GM12878 (cell line): ENCODE results near the gene ZBED5. TPM values are rescaled to one million over a fixed set of nuclear protein-coding genes. Genes with fewer than 3 reads are reported as not detected.

Source experiments
- ATAC-seq: fragments of 200-7000 bp; cut with Tn5 transposase; 3 replicates; pipeline ENCODE4 v1.9.1; 2020; ENCODE audit warnings: mild to moderate bottlenecking, moderate library complexity
- BruUV-seq: library from RNA; stranded (reverse); fragments of 400-500 nt; replicated peaks from 2 replicates; lab custom pipeline; 2021; lab: Mats Ljungman, UMichigan
- CTCF ChIA-PET: fragments of 300-600 bp; sonication (Branson Sonifier 250); formaldehyde crosslinking; extraction: SDS; loops from one replicate; lab custom pipeline; 2021; ENCODE audit warnings: inconsistent platforms; lab: Yijun Ruan, JAX
- POLR2A ChIA-PET: fragments of 350-600 bp; formaldehyde crosslinking; extraction: SDS; loops from one replicate; lab custom pipeline; 2021; ENCODE audit warnings: inconsistent platforms; lab: Charles Lee
- RAD21 ChIA-PET: fragments of 300-600 bp; sonication (Branson Sonifier 250); formaldehyde crosslinking; loops from one replicate; lab custom pipeline; 2023; ENCODE audit warnings: antibody characterized with exemption; ENCODE audit not compliant: unreplicated experiment; lab: Charles Lee
- SMC1A ChIA-PET: fragments of 300-600 bp; sonication (Branson Sonifier 250); formaldehyde crosslinking; loops from one replicate; lab custom pipeline; 2023; ENCODE audit not compliant: unreplicated experiment, uncharacterized antibody; lab: Charles Lee
- DNase-seq: peaks from one replicate; pipeline ENCODE4 v3.0.0-alpha.2; 2011; ENCODE audit warnings: low read depth, low spot score
- FAIRE-seq: peaks from 3 replicates; lab custom pipeline; 2011; peaks lifted over from hg19 to GRCh38; lab: Jason Lieb, UNC
- H2AFZ ChIP-seq: 2 replicates; pipeline ENCODE4 v1.6.0; 2011; ENCODE audit warnings: low read depth, low read length, control low read depth; ENCODE audit not compliant: control insufficient read depth
- H3K27ac ChIP-seq: 2 replicates; pipeline ENCODE4 v1.5.1; 2011; ENCODE audit warnings: control low read depth; ENCODE audit not compliant: control insufficient read depth, insufficient read depth
- H3K27me3 ChIP-seq, 2 experiments: replicated peaks in 1 of 2; 2 replicates each; pipeline versions ENCODE4 v1.6.0 to v1.6.1; 2011; ENCODE audit warnings: low read length in 1 of 2; ENCODE audit not compliant: control insufficient read depth in 2 of 2, insufficient read depth in 2 of 2
- H3K36me3 ChIP-seq, 2 experiments: 2 replicates each; pipeline ENCODE4 v1.5.1; 2011; ENCODE audit warnings: low read length in 1 of 2; ENCODE audit not compliant: control insufficient read depth in 2 of 2, insufficient read depth in 2 of 2
- H3K4me1 ChIP-seq: 2 replicates; pipeline ENCODE4 v1.6.1; 2011; ENCODE audit warnings: mild to moderate bottlenecking, low read length, moderate library complexity, mixed read lengths; ENCODE audit not compliant: control insufficient read depth, insufficient read depth
- H3K4me2 ChIP-seq: 2 replicates; pipeline ENCODE4 v1.6.0; 2011; ENCODE audit warnings: control low read depth; ENCODE audit not compliant: control insufficient read depth, insufficient read depth
- H3K4me3 ChIP-seq: fragments of 200-600 bp; sonication (generic); 2 replicates; pipeline ENCODE4 v1.5.1; 2016
- H3K79me2 ChIP-seq: 2 replicates; pipeline ENCODE4 v1.6.0; 2011; ENCODE audit warnings: low read length; ENCODE audit not compliant: control insufficient read depth, insufficient read depth
- H3K9ac ChIP-seq: 2 replicates; pipeline ENCODE4 v1.8.0; 2011; ENCODE audit warnings: low read length, control low read depth, mixed read lengths; ENCODE audit not compliant: control insufficient read depth, insufficient read depth
- H3K9me3 ChIP-seq: replicated peaks from 3 replicates; pipeline ENCODE4 v1.5.1; 2011; ENCODE audit warnings: mild to moderate bottlenecking, low read length; ENCODE audit not compliant: control insufficient read depth, insufficient read depth
- H4K20me1 ChIP-seq: 2 replicates; pipeline ENCODE4 v1.6.0; 2011; ENCODE audit not compliant: control insufficient read depth, insufficient read depth
- EGR1 ChIP-seq, 2 experiments: IDR thresholded peaks; 1 replicate in 1 of 2; 2 replicates in 1 of 2; pipeline ENCODE4 v1.6.1; 2011 to 2012; ENCODE audit warnings: low read depth in 2 of 2, low read length in 2 of 2, borderline replicate concordance in 1 of 2, mild to moderate bottlenecking in 1 of 2, moderate library complexity in 1 of 2
- PBX3 ChIP-seq: IDR thresholded peaks from 2 replicates; pipeline ENCODE4 v1.6.1; 2011; ENCODE audit warnings: mild to moderate bottlenecking, low read depth, low read length, moderate library complexity; ENCODE audit not compliant: insufficient replicate concordance
- POLR2AphosphoS5 ChIP-seq: IDR thresholded peaks from 2 replicates; pipeline ENCODE4 v1.6.1; 2011; ENCODE audit warnings: mild to moderate bottlenecking, low read length, inconsistent platforms
- SIX5 ChIP-seq: IDR thresholded peaks from 2 replicates; pipeline ENCODE4 v1.6.1; 2011; ENCODE audit warnings: mild to moderate bottlenecking, low read depth, low read length, moderate library complexity; ENCODE audit not compliant: severe bottlenecking
- WGBS: methylation state at CpG from one replicate; pipeline ENCODE4 v1.1.6; 2016; ENCODE audit warnings: low lambda C conversion rate; ENCODE audit not compliant: insufficient replicate concordance, insufficient coverage; ENCODE audit errors: missing lambda C conversion rate; 5-methylcytosine and 5-hydroxymethylcytosine counted together
- in situ Hi-C: fragments of 300-500 bp; cut with MboI; formaldehyde crosslinking; loops from 9 replicates; pipeline ENCODE4 v1.14.3; 2018; ENCODE audit warnings: mixed read lengths
- intact Hi-C: fragments of 100-400 bp; cut with micrococcal nuclease; formaldehyde crosslinking; loops from one replicate; pipeline ENCODE4 v1.14.2; 2022; ENCODE audit not compliant: unreplicated experiment
- polyA plus RNA-seq, 11 experiments: library from polyadenylated mRNA; depleted of rRNA in 4 of 11; unstranded in 6 of 11; stranded (reverse) in 5 of 11; fragments of >200 nt; fragmentation: Nextera tagmentation in 4 of 11; fragmentation: Illumina TruSeq in 1 of 11; extraction: Ambion mirVana in 4 of 11; extraction: Trizol in 1 of 11; gene quantifications; 1 replicate in 1 of 11; 2 replicates in 10 of 11; pipeline versions ENCODE4 v1.2.1 to v1.2.3, GENCODE V29; 2011 to 2016; ENCODE audit warnings: inconsistent platforms in 2 of 11, missing spikeins in 2 of 11, low read depth in 1 of 11
- total RNA-seq, 4 experiments: library from RNA; depleted of rRNA in 3 of 4; stranded (reverse); fragments of >200 nt in 3 of 4; fragmentation: Illumina TruSeq in 1 of 4; extraction: Trizol in 1 of 4; gene quantifications; 2 replicates each; pipeline versions ENCODE4 v1.2.1 to v1.2.3, GENCODE V29; 2013 to 2021

Gene ZBED5
- total and polyA plus RNA-seq, 10 of the 15 experiments (the other 5 are each of a cell fraction or from before 2014, with no cell fraction given) = 27.3 to 86.8 (median 37.6) TPM

- TF ChIP-seq EGR1 (IDR thresholded peaks at IDR 0.05; ENCODE audit: borderline replicate concordance in 1 of 2, low read depth in 2 of 2, low read length in 2 of 2) = no peak
- 0 out of 2 replicates have a peak, but pooled peaks have one; percentile 16 for TF ChIP-seq POLR2AphosphoS5
- TF ChIP-seq SIX5 = no peak
- intact Hi-C loops = loop anchor here (5.0 kb wide), 2 partner anchors 54 to 1036 kb away; partner anchors contain the start of genes CTR9 and USP47
- SMC1A ChIA-PET = interaction anchor here (0.8 to 4.2 kb wide), 4 partner anchors 10 to 52 kb away, joined by 3 to 31 read pairs (median 4); partner anchors contain the start of gene ZBED5
- Histone ChIP-seq H3K36me3 (peaks cover 11 to 40% of the 10 kb centered on the region in 2 experiments), H2AFZ (no peak overlapping the region), H3K27ac (no peak overlapping the region), H3K9me3 (no peaks in the 10 kb centered on the region), H3K4me2 (peak overlapping the region; percentile 75), H3K9ac (no peak overlapping the region), H3K4me1 (peaks cover 10% of the 10 kb centered on the region; the same call in 1 of the 2 replicates), H3K79me2 (peaks cover 48% of the 10 kb centered on the region), H3K27me3 (no peaks in the 10 kb centered on the region), H3K4me3 (peak overlapping the region; percentile 70), H4K20me1 (no peaks in the 10 kb centered on the region)
- RAD21 ChIA-PET = no interaction called here
- FAIRE-seq (no peak), ATAC-seq (no peak), DNase-seq (no peak)
- WGBS = 88% methylated on average over 4 of the region's 4 CpGs
- POLR2A ChIA-PET = interaction anchor here (0.8 to 0.9 kb wide), 2 partner anchors 10 to 13 kb away, joined by 3 read pairs; no protein-coding TSS in a partner anchor
- CTCF ChIA-PET = interaction anchor here (0.8 to 7.0 kb wide), 3 partner anchors 8 to 128 kb away, joined by 3 to 61 read pairs (median 3); no protein-coding TSS in a partner anchor
- BruUV-seq = no TSS peak
- in situ Hi-C loops = no loop called here
These were observed 51.6 kb downstream of the ZBED5 start for GRCh38 chr11:10806206-10806605.

- FAIRE-seq = no peak
- no peak overlapping the region for H3K9ac ChIP-seq
- no peak overlapping the region for H3K27ac ChIP-seq
- TF ChIP-seq POLR2AphosphoS5 (peak; percentile 29; the same call in 1 of the 2 replicates), PBX3 (no peak)
- ChIA-PET CTCF (interaction anchor here (0.8 to 7.0 kb wide), 4 partner anchors 7 to 128 kb away, joined by 3 to 61 read pairs (median 10); no protein-coding TSS in a partner anchor), POLR2A (interaction anchor here (0.8 to 1.8 kb wide), 3 partner anchors 10 to 12 kb away, joined by 3 to 5 read pairs (median 3); no protein-coding TSS in a partner anchor), RAD21 (interaction anchor here (2.2 kb wide), 1 partner anchor 13 kb away, joined by 10 read pairs; no protein-coding TSS in a partner anchor), SMC1A (interaction anchor here (1.3 to 2.1 kb wide), 3 partner anchors 9 to 48 kb away, joined by 3 to 14 read pairs (median 4); no protein-coding TSS in a partner anchor)
- intact Hi-C loops = loop anchor here (5.0 kb wide), 2 partner anchors 53 to 1037 kb away; partner anchors contain the start of genes CTR9 and USP47
- H3K4me3 ChIP-seq = peak overlapping the region; percentile 70
- BruUV-seq = no TSS peak
- peaks cover 48% of the 10 kb centered on the region for H3K79me2 ChIP-seq
- H3K27me3 ChIP-seq = no peaks in the 10 kb centered on the region
- DNase-seq = no peak
- H4K20me1 ChIP-seq = no peaks in the 10 kb centered on the region
- peaks cover 11 to 42% of the 10 kb centered on the region in 2 experiments for H3K36me3 ChIP-seq
- no peak for ATAC-seq
- H3K4me1 ChIP-seq = peaks cover 10% of the 10 kb centered on the region; the same call in 1 of the 2 replicates
- no peaks in the 10 kb centered on the region for H3K9me3 ChIP-seq
- 79% methylated on average over 8 of the region's 8 CpGs for WGBS
- no peak overlapping the region for H2AFZ ChIP-seq
- in situ Hi-C loops = no loop called here
- H3K4me2 ChIP-seq = peak overlapping the region; percentile 75
These were observed 52.1 kb downstream of the ZBED5 start for GRCh38 chr11:10805741-10806140.
